ENCODE measurements around the gene NUFIP2.

- TF ChIP-seq POLR2A (IDR thresholded peaks at IDR 0.05) (no peak), CTCF (IDR thresholded peaks at IDR 0.05) (no peak)
Observed at GRCh38 chr17:29216181-29216580, 77.8 kb downstream of the NUFIP2 start.

Data from uterus (tissue), 2 donors.